NCI-H2081 treated with DMSO at 0.1 percent for 48 hours (cell line): ENCODE results near the gene FBXO41.

ENCODE experiments used
- DNase-seq: peaks from one replicate; lab custom pipeline; 2025; lab: John Stamatoyannopoulos, UW

The FBXO41 gene

GRCh38 chr2:73290049-73290839 lies 6.0 kb upstream of the FBXO41 start:
- DNase-seq, result peak; percentile 36

- no peak for DNase-seq
Observed at GRCh38 chr2:73289304-73289703, 5.0 kb upstream of the FBXO41 start.

- no peak for DNase-seq
Observed at GRCh38 chr2:73286134-73286655, 1.9 kb upstream of the FBXO41 start.

- DNase-seq, result no peak
Observed at GRCh38 chr2:73285159-73285739, 971 bp upstream of the FBXO41 start.

GRCh38 chr2:73283545-73284295 lies 558 bp downstream of the FBXO41 start:
- DNase-seq, result no peak

- no peak for DNase-seq
Observed at GRCh38 chr2:73282924-73283544, 1.2 kb downstream of the FBXO41 start.

- no peak for DNase-seq
Observed at GRCh38 chr2:73281244-73281643, 3.0 kb downstream of the FBXO41 start.

GRCh38 chr2:73279852-73280251 lies 4.4 kb downstream of the FBXO41 start:
- DNase-seq, result no peak

- no peak for DNase-seq
Observed at GRCh38 chr2:73272270-73272669, 12.0 kb downstream of the FBXO41 start.

- DNase-seq, result no peak
Observed at GRCh38 chr2:73269686-73270465, 14.4 kb downstream of the FBXO41 start.

GRCh38 chr2:73268830-73269685 lies 15.2 kb downstream of the FBXO41 start:
- peak; percentile 68 for DNase-seq

- DNase-seq, result no peak
Observed at GRCh38 chr2:73268366-73268829, 15.9 kb downstream of the FBXO41 start.

- DNase-seq, result no peak
Observed at GRCh38 chr2:73267008-73267407, 17.3 kb downstream of the FBXO41 start.

- DNase-seq, result no peak
Observed at GRCh38 chr2:73266061-73266901, 18.0 kb downstream of the FBXO41 start.

GRCh38 chr2:73265298-73266060 lies 18.8 kb downstream of the FBXO41 start:
- DNase-seq, result no peak

- DNase-seq, result no peak
Observed at GRCh38 chr2:73264783-73265182, 19.5 kb downstream of the FBXO41 start.

- DNase-seq, result no peak
Observed at GRCh38 chr2:73264332-73264606, 20.0 kb downstream of the FBXO41 start.

GRCh38 chr2:73263540-73264331 lies 20.5 kb downstream of the FBXO41 start:
- no peak for DNase-seq
